ENCODE data around the gene MYO5B.

Gene MYO5B

GRCh38 chr18:50069422-50069821, 125.5 kb downstream of the MYO5B start:
- no peak for DNase-seq (ENCODE audit: low read depth)

- no peak for DNase-seq (ENCODE audit: low read depth)
Measured at GRCh38 chr18:50065527-50065926, 129.4 kb downstream of the MYO5B start.

- no peak for DNase-seq (ENCODE audit: low read depth)
Measured at GRCh38 chr18:50065039-50065438, 129.9 kb downstream of the MYO5B start.

- DNase-seq (ENCODE audit: low read depth) = no peak
Measured at GRCh38 chr18:50061876-50062517, 132.9 kb downstream of the MYO5B start.

GRCh38 chr18:50060822-50061221, 134.1 kb downstream of the MYO5B start:
- no peak for DNase-seq (ENCODE audit: low read depth)

- no peak for DNase-seq (ENCODE audit: low read depth)
Measured at GRCh38 chr18:50058731-50059130, 136.2 kb downstream of the MYO5B start.

- DNase-seq (ENCODE audit: low read depth) = no peak
Measured at GRCh38 chr18:50057009-50057408, 137.9 kb downstream of the MYO5B start.

GRCh38 chr18:50056185-50056584, 138.8 kb downstream of the MYO5B start:
- no peak for DNase-seq (ENCODE audit: low read depth)

- DNase-seq (ENCODE audit: low read depth) = no peak
Measured at GRCh38 chr18:50055488-50055887, 139.5 kb downstream of the MYO5B start.

- no peak for DNase-seq (ENCODE audit: low read depth)
Measured at GRCh38 chr18:50053111-50053510, 141.8 kb downstream of the MYO5B start.

- DNase-seq (ENCODE audit: low read depth) = no peak
Measured at GRCh38 chr18:50051288-50051687, 143.7 kb downstream of the MYO5B start.

- DNase-seq (ENCODE audit: low read depth) = no peak
Measured at GRCh38 chr18:50045126-50045525, 149.8 kb downstream of the MYO5B start.

- no peak for DNase-seq (ENCODE audit: low read depth)
Measured at GRCh38 chr18:50044402-50044801, 150.5 kb downstream of the MYO5B start.

- DNase-seq (ENCODE audit: low read depth) = no peak
Measured at GRCh38 chr18:50042611-50043010, 152.3 kb downstream of the MYO5B start.

- DNase-seq (ENCODE audit: low read depth) = no peak
Measured at GRCh38 chr18:50039746-50040145, 155.2 kb downstream of the MYO5B start.

GRCh38 chr18:50038448-50038847, 156.5 kb downstream of the MYO5B start:
- no peak for DNase-seq (ENCODE audit: low read depth)

- DNase-seq (ENCODE audit: low read depth) = no peak
Measured at GRCh38 chr18:50034029-50034428, 160.9 kb downstream of the MYO5B start.

- no peak for DNase-seq (ENCODE audit: low read depth)
Measured at GRCh38 chr18:50033004-50033403, 161.9 kb downstream of the MYO5B start.

GRCh38 chr18:50030146-50030545, 164.8 kb downstream of the MYO5B start:
- no peak for DNase-seq (ENCODE audit: low read depth)

GRCh38 chr18:50027996-50028395, 167.0 kb downstream of the MYO5B start:
- no peak for DNase-seq (ENCODE audit: low read depth)

GRCh38 chr18:50024466-50024865, 170.5 kb downstream of the MYO5B start:
- no peak for DNase-seq (ENCODE audit: low read depth)

GRCh38 chr18:50022985-50023384, 172.0 kb downstream of the MYO5B start:
- DNase-seq (ENCODE audit: low read depth) = no peak

- no peak for DNase-seq (ENCODE audit: low read depth)
Measured at GRCh38 chr18:50014606-50015005, 180.3 kb downstream of the MYO5B start.

GRCh38 chr18:50013363-50014138, 181.4 kb downstream of the MYO5B start:
- DNase-seq (ENCODE audit: low read depth) = no peak
